OCI-LY1 (cell line): Measurements from ENCODE around the gene RASD2.

Experiments used
- H2AFZ ChIP-seq: fragments of 200-600 bp; sonication (generic), shearing (Covaris generic); 2 replicates; pipeline ENCODE4 v1.6.0; 2014; ENCODE audit warnings: antibody characterized with exemption, mild to moderate bottlenecking, low read length
- H3F3A ChIP-seq: fragments of 200-600 bp; sonication (generic), shearing (Covaris generic); 2 replicates; pipeline ENCODE4 v1.6.0; 2014; ENCODE audit warnings: mild to moderate bottlenecking, antibody characterized with exemption, low read length, moderate library complexity; ENCODE audit not compliant: insufficient read depth
- H3K27ac ChIP-seq: fragments of 200-600 bp; sonication (generic); 2 replicates; pipeline ENCODE4 v1.5.1; 2014; ENCODE audit warnings: low read length, mixed run types, mild to moderate bottlenecking, low read depth; ENCODE audit not compliant: poor library complexity, severe bottlenecking
- H3K27me3 ChIP-seq: fragments of 200-600 bp; sonication (generic); 2 replicates; pipeline ENCODE4 v1.6.0; 2014; ENCODE audit warnings: antibody characterized with exemption, mild to moderate bottlenecking, low read length, moderate library complexity; ENCODE audit not compliant: insufficient read depth
- H3K36me3 ChIP-seq: fragments of 200-600 bp; sonication (generic); 2 replicates; pipeline ENCODE4 v1.6.1; 2014; ENCODE audit warnings: mild to moderate bottlenecking, antibody characterized with exemption, low read length, moderate library complexity, mixed read lengths; ENCODE audit not compliant: insufficient read depth
- H3K4me1 ChIP-seq: fragments of 200-600 bp; sonication (generic); 2 replicates; pipeline ENCODE4 v1.5.1; 2014; ENCODE audit warnings: mild to moderate bottlenecking, low read length, moderate library complexity; ENCODE audit not compliant: insufficient read depth, severe bottlenecking
- H3K4me2 ChIP-seq: fragments of 200-600 bp; sonication (generic), shearing (Covaris generic); 2 replicates; pipeline ENCODE4 v1.6.1; 2014; ENCODE audit warnings: low read length
- H3K4me3 ChIP-seq: fragments of 200-600 bp; sonication (generic); 2 replicates; pipeline ENCODE4 v1.5.1; 2014; ENCODE audit warnings: low read length, low read depth, mild to moderate bottlenecking, mixed read lengths; ENCODE audit not compliant: poor library complexity, severe bottlenecking
- H3K79me2 ChIP-seq: fragments of 200-600 bp; shearing (Covaris generic); 2 replicates; pipeline ENCODE4 v1.6.1; 2016; ENCODE audit warnings: mixed run types, low read length, mixed read lengths; ENCODE audit not compliant: insufficient read depth
- H3K9ac ChIP-seq: fragments of 200-600 bp; sonication (generic), shearing (Covaris generic); 2 replicates; pipeline ENCODE4 v1.6.1; 2014; ENCODE audit warnings: mild to moderate bottlenecking, low read length, mixed read lengths
- H3K9me2 ChIP-seq: fragments of 200-600 bp; sonication (generic), shearing (Covaris generic); 2 replicates; pipeline ENCODE4 v1.6.1; 2014; ENCODE audit warnings: low read depth, mild to moderate bottlenecking, low read length, mixed read lengths
- H3K9me3 ChIP-seq: fragments of 200-600 bp; shearing (Covaris generic); 2 replicates; pipeline ENCODE4 v1.6.1; 2014; ENCODE audit warnings: low read length, mixed read lengths
- H4K20me1 ChIP-seq: fragments of 200-600 bp; sonication (generic), shearing (Covaris generic); 2 replicates; pipeline ENCODE4 v1.6.0; 2016; ENCODE audit warnings: mild to moderate bottlenecking, low read length; ENCODE audit not compliant: insufficient read depth
- EZH2 ChIP-seq: fragments of 200-600 bp; sonication (generic), shearing (Covaris generic); IDR thresholded peaks from 2 replicates; pipeline ENCODE4 v1.8.0; 2017; ENCODE audit warnings: borderline replicate concordance, mixed run types, mild to moderate bottlenecking, antibody characterized with exemption, low read length, moderate library complexity, mixed read lengths
- TF ChIP-seq, protein P1 (sequence below): fragments of 200-600 bp; sonication (generic), shearing (Covaris generic); IDR thresholded peaks from 2 replicates; pipeline ENCODE4 v1.5.1; 2017; ENCODE audit warnings: mild to moderate bottlenecking, antibody characterized with exemption, low read length, moderate library complexity, mixed read lengths

Gene RASD2

GRCh38 chr22:35599364-35599763 is 58.7 kb downstream of the RASD2 start:
- H3K79me2 ChIP-seq = no peaks in the 10 kb centered on the region
- H3K4me3 ChIP-seq = no peak overlapping the region
- H3K36me3 ChIP-seq = no peaks in the 10 kb centered on the region
- no peak overlapping the region for H3K27ac ChIP-seq
- no peak overlapping the region for H2AFZ ChIP-seq
- H3K27me3 ChIP-seq = peaks cover 3% of the 10 kb centered on the region
- no peak overlapping the region for H3K9ac ChIP-seq
- H4K20me1 ChIP-seq = no peaks in the 10 kb centered on the region
- H3F3A ChIP-seq = no peaks in the 10 kb centered on the region
- TF ChIP-seq EZH2 = no peak
- TF ChIP-seq, protein P1, sequence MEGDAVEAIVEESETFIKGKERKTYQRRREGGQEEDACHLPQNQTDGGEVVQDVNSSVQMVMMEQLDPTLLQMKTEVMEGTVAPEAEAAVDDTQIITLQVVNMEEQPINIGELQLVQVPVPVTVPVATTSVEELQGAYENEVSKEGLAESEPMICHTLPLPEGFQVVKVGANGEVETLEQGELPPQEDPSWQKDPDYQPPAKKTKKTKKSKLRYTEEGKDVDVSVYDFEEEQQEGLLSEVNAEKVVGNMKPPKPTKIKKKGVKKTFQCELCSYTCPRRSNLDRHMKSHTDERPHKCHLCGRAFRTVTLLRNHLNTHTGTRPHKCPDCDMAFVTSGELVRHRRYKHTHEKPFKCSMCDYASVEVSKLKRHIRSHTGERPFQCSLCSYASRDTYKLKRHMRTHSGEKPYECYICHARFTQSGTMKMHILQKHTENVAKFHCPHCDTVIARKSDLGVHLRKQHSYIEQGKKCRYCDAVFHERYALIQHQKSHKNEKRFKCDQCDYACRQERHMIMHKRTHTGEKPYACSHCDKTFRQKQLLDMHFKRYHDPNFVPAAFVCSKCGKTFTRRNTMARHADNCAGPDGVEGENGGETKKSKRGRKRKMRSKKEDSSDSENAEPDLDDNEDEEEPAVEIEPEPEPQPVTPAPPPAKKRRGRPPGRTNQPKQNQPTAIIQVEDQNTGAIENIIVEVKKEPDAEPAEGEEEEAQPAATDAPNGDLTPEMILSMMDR = no peak
- no peaks in the 10 kb centered on the region for H3K9me2 ChIP-seq
- H3K4me2 ChIP-seq = no peak overlapping the region
- H3K9me3 ChIP-seq = no peaks in the 10 kb centered on the region
- no peaks in the 10 kb centered on the region for H3K4me1 ChIP-seq

- H3F3A ChIP-seq = no peaks in the 10 kb centered on the region
Measured at GRCh38 chr22:35600476-35600875, 59.8 kb downstream of the RASD2 start.

DNA sequence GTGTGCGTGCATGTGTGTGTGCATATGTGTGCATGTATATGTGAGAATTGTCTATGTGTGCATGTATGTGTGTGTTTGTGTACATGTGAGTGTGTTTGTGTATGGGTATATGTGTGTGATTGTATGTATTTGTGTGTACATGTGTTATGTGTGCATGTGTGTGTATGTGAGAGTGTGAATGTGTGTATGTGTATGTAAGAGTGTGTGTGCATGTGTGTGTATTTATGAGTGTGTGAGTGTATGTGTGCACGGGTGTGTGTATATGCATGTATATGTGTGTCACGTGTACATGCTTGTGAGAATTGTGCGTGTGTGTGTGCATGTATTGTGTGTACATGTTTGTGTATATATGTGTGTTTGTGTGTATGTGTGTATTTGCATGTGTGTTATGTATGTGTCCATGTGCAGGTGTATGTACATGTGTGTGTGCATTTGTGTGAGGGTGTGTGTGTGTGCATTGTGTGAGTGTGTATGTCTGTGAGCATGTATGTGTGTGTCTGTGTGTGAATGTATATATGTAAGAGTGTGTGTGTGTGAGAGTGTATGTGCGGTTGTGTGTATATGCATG is 60.5 kb downstream of the RASD2 start:
- Histone ChIP-seq H3K4me1 (no peaks in the 10 kb centered on the region), H3K9ac (no peak overlapping the region), H3K9me3 (no peaks in the 10 kb centered on the region), H3K27ac (no peak overlapping the region), H3F3A (no peaks in the 10 kb centered on the region), H3K79me2 (no peaks in the 10 kb centered on the region), H3K4me2 (no peak overlapping the region), H3K4me3 (no peak overlapping the region), H3K36me3 (no peaks in the 10 kb centered on the region), H3K9me2 (no peaks in the 10 kb centered on the region), H4K20me1 (no peaks in the 10 kb centered on the region), H2AFZ (no peak overlapping the region), H3K27me3 (no peaks in the 10 kb centered on the region; the same call in 1 of the 2 replicates)
- TF ChIP-seq, protein P1 = no peak
- no peak for TF ChIP-seq EZH2

More at GRCh38 chr22:35600476-35600875, 59.8 kb downstream of the RASD2 start:
- H3K9me2 ChIP-seq = no peaks in the 10 kb centered on the region
- no peak overlapping the region for H3K4me2 ChIP-seq
- H3K27me3 ChIP-seq = no peaks in the 10 kb centered on the region; the same call in 1 of the 2 replicates
- no peaks in the 10 kb centered on the region for H3K79me2 ChIP-seq
- H3K36me3 ChIP-seq = no peaks in the 10 kb centered on the region
- H4K20me1 ChIP-seq = no peaks in the 10 kb centered on the region
- H3K9ac ChIP-seq = no peak overlapping the region
- H3K27ac ChIP-seq = no peak overlapping the region
- H3K9me3 ChIP-seq = no peaks in the 10 kb centered on the region
- no peak overlapping the region for H3K4me3 ChIP-seq
- H2AFZ ChIP-seq = no peak overlapping the region
- TF ChIP-seq, protein P1 = no peak
- no peak for TF ChIP-seq EZH2
- H3K4me1 ChIP-seq = no peaks in the 10 kb centered on the region
